Measurements from ENCODE around the gene INHBB.

INHBB gene

GRCh38 chr2:120357768-120358167 lies 11.8 kb downstream of the INHBB start:
- DNase-seq (ENCODE audit: low spot score), result no peak

GRCh38 chr2:120358734-120359465 lies 13.0 kb downstream of the INHBB start:
- DNase-seq (ENCODE audit: low spot score), result no peak

- DNase-seq (ENCODE audit: low spot score), result no peak
Observed at GRCh38 chr2:120360307-120360855, 14.4 kb downstream of the INHBB start.

- no peak for DNase-seq (ENCODE audit: low spot score)
Observed at GRCh38 chr2:120362926-120363325, 17.0 kb downstream of the INHBB start.

- DNase-seq (ENCODE audit: low spot score), result no peak
Observed at GRCh38 chr2:120365236-120365793, 19.4 kb downstream of the INHBB start.

- DNase-seq (ENCODE audit: low spot score), result no peak
Observed at GRCh38 chr2:120366698-120367097, 20.8 kb downstream of the INHBB start.

GRCh38 chr2:120367221-120367620 lies 21.3 kb downstream of the INHBB start:
- DNase-seq (ENCODE audit: low spot score), result no peak

GRCh38 chr2:120367649-120368048 lies 21.7 kb downstream of the INHBB start:
- no peak for DNase-seq (ENCODE audit: low spot score)

GRCh38 chr2:120368086-120368485 lies 22.1 kb downstream of the INHBB start:
- no peak for DNase-seq (ENCODE audit: low spot score)

- DNase-seq (ENCODE audit: low spot score), result no peak
Observed at GRCh38 chr2:120369250-120369649, 23.3 kb downstream of the INHBB start.

- DNase-seq (ENCODE audit: low spot score), result no peak
Observed at GRCh38 chr2:120371969-120372625, 26.2 kb downstream of the INHBB start.

GRCh38 chr2:120372816-120373215 lies 26.9 kb downstream of the INHBB start:
- no peak for DNase-seq (ENCODE audit: low spot score)

- no peak for DNase-seq (ENCODE audit: low spot score)
Observed at GRCh38 chr2:120373424-120373823, 27.5 kb downstream of the INHBB start.

- no peak for DNase-seq (ENCODE audit: low spot score)
Observed at GRCh38 chr2:120374821-120375220, 28.9 kb downstream of the INHBB start.

- DNase-seq (ENCODE audit: low spot score), result no peak
Observed at GRCh38 chr2:120375251-120376020, 29.5 kb downstream of the INHBB start.

- no peak for DNase-seq (ENCODE audit: low spot score)
Observed at GRCh38 chr2:120376101-120376500, 30.2 kb downstream of the INHBB start.

GRCh38 chr2:120376679-120377640 lies 31.0 kb downstream of the INHBB start:
- DNase-seq (ENCODE audit: low spot score), result no peak

- no peak for DNase-seq (ENCODE audit: low spot score)
Observed at GRCh38 chr2:120378605-120379004, 32.7 kb downstream of the INHBB start.

- DNase-seq (ENCODE audit: low spot score), result no peak
Observed at GRCh38 chr2:120379916-120380893, 34.3 kb downstream of the INHBB start.

- no peak for DNase-seq (ENCODE audit: low spot score)
Observed at GRCh38 chr2:120381192-120381591, 35.3 kb downstream of the INHBB start.

Measured in NAMALWA (cell line).